HCT116 (cell line): ENCODE measurements around the gene KIAA1549. TPM values are rescaled to one million over a fixed set of nuclear protein-coding genes. Genes with fewer than 3 reads are reported as not detected.
"Not testable (repeated sequence)": the region's sequence is repeated elsewhere in the genome, so short reads cannot be mapped to it uniquely, and the experiment has no call there.

ENCODE experiments used
- ATAC-seq: fragments of 200-7000 bp; cut with Tn5 transposase; 2 replicates; pipeline ENCODE4 v1.9.1; 2020; ENCODE audit warnings: mild to moderate bottlenecking, moderate library complexity
- BruUV-seq: library from RNA; stranded (reverse); fragments of 400-500 nt; replicated peaks from 2 replicates; lab custom pipeline; 2021; lab: Mats Ljungman, UMichigan
- CTCF ChIA-PET: fragments of 300-600 bp; sonication (Branson Sonifier 250); formaldehyde crosslinking; loops from one replicate; lab custom pipeline; 2021; ENCODE audit warnings: antibody characterized with exemption; lab: Charles Lee
- POLR2A ChIA-PET: fragments of 300-600, 350-600 bp; sonication (Branson Sonifier 250); formaldehyde crosslinking; loops from one replicate; lab custom pipeline; 2021; ENCODE audit warnings: antibody characterized with exemption; lab: Charles Lee
- RAD21 ChIA-PET, 2 experiments: fragments of 300-600 bp; sonication (Branson Sonifier 250); formaldehyde crosslinking; loops; one replicate each; lab custom pipeline; 2023; ENCODE audit warnings: low total read pairs in 2 of 2; ENCODE audit not compliant: uncharacterized antibody in 2 of 2, unreplicated experiment in 2 of 2, low non-redundant PET in 1 of 2; lab: Charles Lee
- DNase-seq: peaks from one replicate; pipeline ENCODE4 v3.0.0-alpha.2; 2010; ENCODE audit warnings: low read depth, low spot score
- H2AFZ ChIP-seq: fragments of 200-600 bp; shearing (Covaris generic), sonication (generic); 2 replicates; pipeline ENCODE4 v1.6.1; 2017; ENCODE audit warnings: low read depth, mixed run types, mixed read lengths, antibody characterized with exemption, low read length; ENCODE audit not compliant: poor library complexity, severe bottlenecking
- H3K27ac ChIP-seq: 2 replicates; pipeline ENCODE4 v1.5.1; 2012; ENCODE audit warnings: low read depth, low read length
- H3K27me3 ChIP-seq: fragments of 200-600 bp; sonication (generic); 2 replicates; pipeline ENCODE4 v1.6.1; 2016; ENCODE audit warnings: mixed run types, low read length, mixed read lengths; ENCODE audit not compliant: insufficient read depth
- H3K36me3 ChIP-seq, 2 experiments: fragments of 200-500 bp in 1 of 2; fragments of 200-600 bp in 1 of 2; sonication (Bioruptor generic) in 1 of 2; sonication (generic) in 1 of 2; 2 replicates each; pipeline versions ENCODE4 v1.5.1 to v1.6.1; 2014 to 2016; ENCODE audit warnings: low read length in 2 of 2, inconsistent platforms in 1 of 2, mixed read lengths in 1 of 2, mixed run types in 1 of 2; ENCODE audit not compliant: insufficient read depth in 2 of 2, control insufficient read depth in 1 of 2
- H3K4me1 ChIP-seq, 2 experiments: fragments of 200-600 bp in 1 of 2; sonication (generic) in 1 of 2; 2 replicates each; pipeline versions ENCODE4 v1.5.1 to v1.6.1; 2012 to 2017; ENCODE audit warnings: low read length in 2 of 2, inconsistent platforms in 1 of 2, mild to moderate bottlenecking in 1 of 2, mixed read lengths in 1 of 2, mixed run types in 1 of 2, moderate library complexity in 1 of 2; ENCODE audit not compliant: insufficient read depth in 2 of 2, control insufficient read depth in 1 of 2
- H3K4me2 ChIP-seq: fragments of 200-600 bp; sonication (generic); 2 replicates; pipeline ENCODE4 v1.6.1; 2017; ENCODE audit warnings: mixed run types, low read length, mixed read lengths
- H3K4me3 ChIP-seq, 2 experiments: fragments of 200-600 bp in 1 of 2; sonication (generic) in 1 of 2; replicated peaks in 1 of 2; 2 replicates each; pipeline ENCODE4 v1.5.1; 2011 to 2016; ENCODE audit warnings: low read length in 2 of 2, control low read depth in 1 of 2, low read depth in 1 of 2, mild to moderate bottlenecking in 1 of 2, mixed read lengths in 1 of 2, mixed run types in 1 of 2
- H3K79me2 ChIP-seq: fragments of 200-600 bp; sonication (generic); 2 replicates; pipeline ENCODE4 v1.6.1; 2017; ENCODE audit warnings: mild to moderate bottlenecking, mixed run types, low read length, moderate library complexity, mixed read lengths; ENCODE audit not compliant: insufficient read depth
- H3K9ac ChIP-seq: fragments of 200-600 bp; sonication (generic); 2 replicates; pipeline ENCODE4 v1.6.1; 2016; ENCODE audit warnings: low read length, mixed read lengths
- H3K9me2 ChIP-seq: fragments of 200-600 bp; sonication (generic), shearing (Covaris generic); 2 replicates; pipeline ENCODE4 v1.6.1; 2017; ENCODE audit warnings: mixed run types, mild to moderate bottlenecking, moderate library complexity; ENCODE audit not compliant: insufficient read depth
- H3K9me3 ChIP-seq, 2 experiments: fragments of 200-500 bp in 1 of 2; fragments of 200-600 bp in 1 of 2; sonication (Bioruptor generic) in 1 of 2; sonication (generic) in 1 of 2; 2 replicates each; pipeline ENCODE4 v1.6.1; 2014 to 2017; ENCODE audit warnings: low read length in 2 of 2, mixed read lengths in 2 of 2, inconsistent platforms in 1 of 2, low read depth in 1 of 2, mild to moderate bottlenecking in 1 of 2, mixed run types in 1 of 2, moderate library complexity in 1 of 2; ENCODE audit not compliant: control insufficient read depth in 1 of 2, insufficient read depth in 1 of 2
- H4K20me1 ChIP-seq: fragments of 200-600 bp; sonication (generic), shearing (Covaris generic); 2 replicates; pipeline ENCODE4 v1.6.1; 2017; ENCODE audit warnings: mixed run types, mild to moderate bottlenecking, moderate library complexity; ENCODE audit not compliant: insufficient read depth
- ATF3 ChIP-seq: IDR thresholded peaks from 2 replicates; pipeline ENCODE4 v1.6.1; 2012
- CBX3 ChIP-seq: IDR thresholded peaks from 2 replicates; pipeline ENCODE4 v1.6.1; 2012; ENCODE audit warnings: low read depth
- CTCF ChIP-seq, 3 experiments: fragments of 200-600 bp in 1 of 3; sonication (generic) in 1 of 3; IDR thresholded peaks in 2 of 3; conservative IDR thresholded peaks in 1 of 3; 2 replicates each; pipeline ENCODE4 v1.5.1; 2012 to 2017; ENCODE audit warnings: low read depth in 2 of 3, low read length in 2 of 3, antibody characterized with exemption in 1 of 3, borderline replicate concordance in 1 of 3, control low read depth in 1 of 3, mild to moderate bottlenecking in 1 of 3, mixed read lengths in 1 of 3, mixed run types in 1 of 3, moderate library complexity in 1 of 3; ENCODE audit not compliant: insufficient read depth in 1 of 3
- EGR1 ChIP-seq: IDR thresholded peaks from 2 replicates; pipeline ENCODE4 v1.6.1; 2012; ENCODE audit warnings: low read depth
- EZH2phosphoT487 ChIP-seq: fragments of 200-600 bp; IDR thresholded peaks from 2 replicates; pipeline ENCODE4 v1.6.1; 2018; ENCODE audit warnings: antibody characterized with exemption, borderline replicate concordance
- MAX ChIP-seq: IDR thresholded peaks from 2 replicates; pipeline ENCODE4 v1.6.1; 2012
- POLR2A ChIP-seq: IDR thresholded peaks from 2 replicates; pipeline ENCODE4 v1.7.0; 2011; ENCODE audit warnings: borderline replicate concordance; ENCODE audit not compliant: insufficient read depth, insufficient read length; ENCODE audit errors: extremely low read depth
- POLR2AphosphoS5 ChIP-seq: IDR thresholded peaks from 2 replicates; pipeline ENCODE4 v1.6.1; 2011; ENCODE audit warnings: mild to moderate bottlenecking, low read depth, low read length, moderate library complexity
- RAD21 ChIP-seq: IDR thresholded peaks from 2 replicates; pipeline ENCODE4 v1.6.1; 2012; ENCODE audit warnings: low read depth, mild to moderate bottlenecking
- REST ChIP-seq: IDR thresholded peaks from 2 replicates; pipeline ENCODE4 v1.6.1; 2012; ENCODE audit warnings: low read depth
- SIN3A ChIP-seq: IDR thresholded peaks from 2 replicates; pipeline ENCODE4 v1.6.1; 2012; ENCODE audit warnings: low read depth
- SP1 ChIP-seq: IDR thresholded peaks from 2 replicates; pipeline ENCODE4 v1.6.1; 2012; ENCODE audit warnings: low read depth
- SRF ChIP-seq: IDR thresholded peaks from 2 replicates; pipeline ENCODE4 v1.6.1; 2012; ENCODE audit warnings: low read depth
- ZFX ChIP-seq: fragments of 450-650 bp; IDR thresholded peaks from 2 replicates; pipeline ENCODE4 v1.6.1; 2017
- intact Hi-C: fragments of 100-400 bp; cut with micrococcal nuclease; formaldehyde crosslinking; loops from 2 replicates; pipeline ENCODE4 v1.10.0; 2022
- total RNA-seq: library from RNA; stranded (reverse); gene quantifications from one replicate; pipeline ENCODE4 v1.2.1, GENCODE V29; 2021; ENCODE audit not compliant: unreplicated experiment

The KIAA1549 gene
- total RNA-seq, 1 experiment from 2014 or later: 3.9 TPM

GRCh38 chr7:139026551-139026950, 45.4 kb upstream of the KIAA1549 start:
- Histone ChIP-seq H3K36me3 (peaks cover 51 to 62% of the 10 kb centered on the region in 2 experiments), H3K27ac (no peak overlapping the region), H3K4me1 (no peaks in the 10 kb centered on the region), H3K9me3 (no peaks in the 10 kb centered on the region), H3K79me2 (peaks cover 14% of the 10 kb centered on the region; the same call in 1 of the 2 replicates), H3K4me2 (no peak overlapping the region), H3K4me3 (no peak overlapping the region), H3K27me3 (no peaks in the 10 kb centered on the region), H3K9ac (no peak overlapping the region), H4K20me1 (no peaks in the 10 kb centered on the region), H2AFZ (no peak overlapping the region), H3K9me2 (no peaks in the 10 kb centered on the region)
- no peak for DNase-seq
- ChIA-PET POLR2A (no interaction called here), RAD21 (no interaction called here), CTCF (interaction anchor here (1.1 to 1.8 kb wide), 2 partner anchors 9 to 48 kb away, joined by 3 to 8 read pairs; no protein-coding TSS in a partner anchor)
- intact Hi-C loops: no loop called here
- ATAC-seq: no peak
- BruUV-seq: no TSS peak
- TF ChIP-seq MAX (no peak), ATF3 (no peak), CBX3 (no peak), EZH2phosphoT487 (no peak), REST (no peak), SRF (no peak), POLR2AphosphoS5 (no peak), POLR2A (no peak), SIN3A (no peak), EGR1 (no peak), RAD21 (no peak), SP1 (no peak), CTCF (IDR thresholded peaks at IDR 0.05 in 2 of 3, conservative IDR thresholded peaks at IDR 0.05 in 1 of 3; ENCODE audit: borderline replicate concordance in 1 of 3, insufficient read depth in 1 of 3, low read depth in 2 of 3, low read length in 2 of 3) (no peak), ZFX (no peak)

- H3K4me1 ChIP-seq, ATAC-seq, H3K4me3 ChIP-seq, H3K27ac ChIP-seq, H3K9me2 ChIP-seq, H3K9me3 ChIP-seq, H3K27me3 ChIP-seq, DNase-seq, BruUV-seq, H2AFZ ChIP-seq, H3K9ac ChIP-seq, POLR2A ChIA-PET, H4K20me1 ChIP-seq, H3K79me2 ChIP-seq, intact Hi-C loops, H3K4me2 ChIP-seq, RAD21 ChIA-PET: not testable (repeated sequence)
- CTCF ChIA-PET: interaction anchor here (1.1 to 1.8 kb wide), 2 partner anchors 9 to 49 kb away, joined by 3 to 8 read pairs; no protein-coding TSS in a partner anchor
- peaks cover 55 to 58% of the 10 kb centered on the region in 2 experiments for H3K36me3 ChIP-seq
Observed at GRCh38 chr7:139025861-139026260, 44.7 kb upstream of the KIAA1549 start.
